Osteoblast (primary cell): ENCODE measurements around the gene SLC15A5. TPM values are rescaled to one million over a fixed set of nuclear protein-coding genes. Genes with fewer than 3 reads are reported as not detected.
A peak's percentile ranks its signal among the peaks of the same experiment; 100 is the strongest.

Experiments
- DNase-seq: peaks from one replicate; pipeline ENCODE4 v3.0.0; 2011; ENCODE audit warnings: low spot score, mixed read lengths; ENCODE audit not compliant: insufficient read length; ENCODE audit errors: missing footprints
- H2AFZ ChIP-seq: 2 replicates; pipeline ENCODE4 v1.6.0; 2011; ENCODE audit warnings: mild to moderate bottlenecking, low read length
- H3K27ac ChIP-seq: 2 replicates; pipeline ENCODE4 v1.5.1; 2011; ENCODE audit warnings: mild to moderate bottlenecking, low read depth, low read length, moderate library complexity
- H3K27me3 ChIP-seq: 2 replicates; pipeline ENCODE4 v1.6.0; 2012; ENCODE audit warnings: mild to moderate bottlenecking, control low read depth, inconsistent platforms, low read length, moderate library complexity; ENCODE audit not compliant: insufficient read depth
- H3K36me3 ChIP-seq: 2 replicates; pipeline ENCODE4 v1.5.1; 2011; ENCODE audit warnings: mild to moderate bottlenecking, low read length, control low read depth, moderate library complexity; ENCODE audit not compliant: insufficient read depth
- H3K4me1 ChIP-seq: 2 replicates; pipeline ENCODE4 v1.5.1; 2011; ENCODE audit warnings: mild to moderate bottlenecking, low read length, control low read depth, moderate library complexity; ENCODE audit not compliant: insufficient read depth
- H3K4me2 ChIP-seq: 2 replicates; pipeline ENCODE4 v1.6.0; 2011; ENCODE audit warnings: mild to moderate bottlenecking, low read length; ENCODE audit not compliant: insufficient read depth
- H3K4me3 ChIP-seq: fragments of 200-600 bp; sonication (generic); 3 replicates; pipeline ENCODE4 v1.5.1; 2012; ENCODE audit warnings: mild to moderate bottlenecking, low read length, inconsistent platforms; ENCODE audit not compliant: insufficient read depth
- H3K79me2 ChIP-seq: 2 replicates; pipeline ENCODE4 v1.6.0; 2012; ENCODE audit warnings: mild to moderate bottlenecking, low read length, control low read depth, inconsistent platforms; ENCODE audit not compliant: insufficient read depth
- H3K9me3 ChIP-seq: 2 replicates; pipeline ENCODE4 v1.5.1; 2011; ENCODE audit warnings: low read depth, low read length, control low read depth
- H4K20me1 ChIP-seq: 2 replicates; pipeline ENCODE4 v1.6.0; 2012; ENCODE audit warnings: mild to moderate bottlenecking, low read length, control low read depth; ENCODE audit not compliant: insufficient read depth
- total RNA-seq: library from RNA; depleted of rRNA; stranded (reverse); fragments of >200 nt; gene quantifications from 2 replicates; pipeline ENCODE4 v1.2.3, GENCODE V29; 2012
- TF ChIP-seq, protein P1 (sequence below): IDR thresholded peaks from 2 replicates; pipeline ENCODE4 v1.5.1; 2011; ENCODE audit warnings: mild to moderate bottlenecking, low read depth, low read length, moderate library complexity; ENCODE audit errors: extremely low read depth

SLC15A5 gene
- total RNA-seq, 1 donor = not detected

- H3K27me3 ChIP-seq = no peaks in the 10 kb centered on the region
- no peak overlapping the region for H3K4me2 ChIP-seq
- TF ChIP-seq, protein P1, sequence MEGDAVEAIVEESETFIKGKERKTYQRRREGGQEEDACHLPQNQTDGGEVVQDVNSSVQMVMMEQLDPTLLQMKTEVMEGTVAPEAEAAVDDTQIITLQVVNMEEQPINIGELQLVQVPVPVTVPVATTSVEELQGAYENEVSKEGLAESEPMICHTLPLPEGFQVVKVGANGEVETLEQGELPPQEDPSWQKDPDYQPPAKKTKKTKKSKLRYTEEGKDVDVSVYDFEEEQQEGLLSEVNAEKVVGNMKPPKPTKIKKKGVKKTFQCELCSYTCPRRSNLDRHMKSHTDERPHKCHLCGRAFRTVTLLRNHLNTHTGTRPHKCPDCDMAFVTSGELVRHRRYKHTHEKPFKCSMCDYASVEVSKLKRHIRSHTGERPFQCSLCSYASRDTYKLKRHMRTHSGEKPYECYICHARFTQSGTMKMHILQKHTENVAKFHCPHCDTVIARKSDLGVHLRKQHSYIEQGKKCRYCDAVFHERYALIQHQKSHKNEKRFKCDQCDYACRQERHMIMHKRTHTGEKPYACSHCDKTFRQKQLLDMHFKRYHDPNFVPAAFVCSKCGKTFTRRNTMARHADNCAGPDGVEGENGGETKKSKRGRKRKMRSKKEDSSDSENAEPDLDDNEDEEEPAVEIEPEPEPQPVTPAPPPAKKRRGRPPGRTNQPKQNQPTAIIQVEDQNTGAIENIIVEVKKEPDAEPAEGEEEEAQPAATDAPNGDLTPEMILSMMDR = no peak
- H3K36me3 ChIP-seq = no peaks in the 10 kb centered on the region
- no peaks in the 10 kb centered on the region for H3K79me2 ChIP-seq
- no peak overlapping the region for H3K27ac ChIP-seq
- DNase-seq = no peak
- no peaks in the 10 kb centered on the region for H3K4me1 ChIP-seq
- H4K20me1 ChIP-seq = no peaks in the 10 kb centered on the region
- no peak overlapping the region for H2AFZ ChIP-seq
- H3K4me3 ChIP-seq = no peak overlapping the region
- H3K9me3 ChIP-seq = no peaks in the 10 kb centered on the region
Measured at GRCh38 chr12:16282978-16283377, 5.5 kb upstream of the SLC15A5 start.

DNA sequence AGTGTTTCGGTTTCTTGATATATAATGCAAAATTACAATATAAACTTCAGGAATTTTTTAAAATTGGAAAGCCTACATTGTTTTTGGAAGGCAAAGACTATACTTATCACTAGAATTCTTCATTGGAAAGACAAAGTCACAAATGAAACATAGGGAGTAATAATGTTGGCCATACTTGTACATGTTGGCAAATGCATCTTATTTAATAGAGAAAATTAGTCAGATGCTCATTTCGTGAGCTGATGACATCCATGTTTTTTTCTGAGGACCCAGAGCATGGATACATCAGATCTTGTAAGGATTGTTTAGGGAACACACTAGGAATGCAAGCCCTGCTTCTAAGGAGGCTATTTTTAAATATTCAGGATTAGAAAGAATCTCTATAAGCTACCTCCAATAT, 4.6 kb upstream of the SLC15A5 start:
- Histone ChIP-seq H3K79me2 (no peaks in the 10 kb centered on the region), H3K27me3 (no peaks in the 10 kb centered on the region), H4K20me1 (no peaks in the 10 kb centered on the region), H3K4me1 (no peaks in the 10 kb centered on the region), H3K27ac (no peak overlapping the region), H3K4me2 (no peak overlapping the region), H3K36me3 (no peaks in the 10 kb centered on the region), H3K4me3 (no peak overlapping the region), H3K9me3 (no peaks in the 10 kb centered on the region), H2AFZ (no peak overlapping the region)
- no peak for DNase-seq
- TF ChIP-seq, protein P1 = no peak

DNA sequence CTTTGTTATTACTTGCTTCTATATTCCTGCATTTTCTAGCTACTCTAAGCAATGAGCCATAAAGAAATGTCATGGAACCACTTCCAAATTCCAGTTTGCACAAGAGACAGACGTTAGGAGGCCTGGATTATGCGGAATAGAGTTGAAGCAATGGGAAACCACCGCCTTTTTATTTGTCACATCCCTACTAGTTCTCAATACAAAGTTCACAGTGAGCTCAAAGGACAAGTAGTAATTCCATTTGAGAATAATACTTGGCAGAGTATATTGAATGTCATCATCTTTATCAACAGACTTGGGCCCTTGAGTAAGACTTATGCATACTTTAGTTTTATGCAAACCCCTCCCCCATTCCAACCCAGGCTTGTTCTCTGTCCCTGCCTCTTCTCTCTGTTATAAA, 3.7 kb upstream of the SLC15A5 start:
- H3K27me3 ChIP-seq = no peaks in the 10 kb centered on the region
- H3K4me3 ChIP-seq = no peak overlapping the region
- H4K20me1 ChIP-seq = no peaks in the 10 kb centered on the region
- H2AFZ ChIP-seq = no peak overlapping the region
- no peaks in the 10 kb centered on the region for H3K4me1 ChIP-seq
- no peaks in the 10 kb centered on the region for H3K36me3 ChIP-seq
- DNase-seq = no peak
- H3K9me3 ChIP-seq = no peaks in the 10 kb centered on the region
- TF ChIP-seq, protein P1 = no peak
- no peak overlapping the region for H3K27ac ChIP-seq
- no peak overlapping the region for H3K4me2 ChIP-seq
- no peaks in the 10 kb centered on the region for H3K79me2 ChIP-seq

DNA sequence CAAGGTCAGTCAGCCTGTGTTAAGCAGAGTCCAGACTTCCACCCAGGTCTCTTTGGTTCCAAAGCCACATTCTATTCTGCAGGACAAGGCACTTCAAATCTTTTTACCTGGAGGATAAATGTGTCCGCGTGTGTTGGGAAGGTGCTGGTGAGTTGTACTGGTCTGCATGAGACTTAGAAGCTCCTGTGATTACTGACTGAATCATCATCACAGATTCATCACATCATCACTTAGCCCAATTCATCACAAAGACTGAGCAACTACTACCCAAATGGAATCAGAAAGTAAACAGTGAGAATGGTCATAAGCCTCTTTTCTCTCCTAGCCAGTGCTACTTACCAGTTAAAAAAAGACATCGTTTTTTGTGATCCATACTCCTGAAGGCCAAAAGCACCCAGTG, 5.3 kb downstream of the SLC15A5 start:
- no peak overlapping the region for H3K4me3 ChIP-seq
- no peak for DNase-seq
- no peak overlapping the region for H2AFZ ChIP-seq
- no peaks in the 10 kb centered on the region for H3K4me1 ChIP-seq
- no peaks in the 10 kb centered on the region for H3K79me2 ChIP-seq
- peak overlapping the region; percentile 8 for H3K4me2 ChIP-seq
- TF ChIP-seq, protein P1 = no peak
- no peaks in the 10 kb centered on the region for H3K27me3 ChIP-seq
- no peaks in the 10 kb centered on the region for H3K36me3 ChIP-seq
- no peaks in the 10 kb centered on the region for H3K9me3 ChIP-seq
- H4K20me1 ChIP-seq = no peaks in the 10 kb centered on the region
- H3K27ac ChIP-seq = no peak overlapping the region
